OCI-M1 (cell line): ENCODE measurements around the gene ITGA2.

Experiments used
- DNase-seq: peaks from one replicate; lab custom pipeline; 2025; lab: John Stamatoyannopoulos, UW

ITGA2 gene

GRCh38 chr5:53055365-53055764 lies 66.2 kb downstream of the ITGA2 start:
- no peak for DNase-seq

- DNase-seq, result no peak
Measured at GRCh38 chr5:53059281-53059680, 70.1 kb downstream of the ITGA2 start.

- no peak for DNase-seq
Measured at GRCh38 chr5:53063176-53063575, 74.0 kb downstream of the ITGA2 start.

- DNase-seq, result no peak
Measured at GRCh38 chr5:53063791-53064190, 74.6 kb downstream of the ITGA2 start.

- peak; percentile 60 for DNase-seq
Measured at GRCh38 chr5:53066088-53066487, 76.9 kb downstream of the ITGA2 start.

GRCh38 chr5:53067641-53068040 lies 78.5 kb downstream of the ITGA2 start:
- no peak for DNase-seq

- DNase-seq, result no peak
Measured at GRCh38 chr5:53068291-53068836, 79.2 kb downstream of the ITGA2 start.

GRCh38 chr5:53069626-53070025 lies 80.5 kb downstream of the ITGA2 start:
- DNase-seq, result peak; percentile 72

GRCh38 chr5:53071298-53071697 lies 82.1 kb downstream of the ITGA2 start:
- DNase-seq, result no peak

- no peak for DNase-seq
Measured at GRCh38 chr5:53071738-53072137, 82.6 kb downstream of the ITGA2 start.

- no peak for DNase-seq
Measured at GRCh38 chr5:53073348-53073747, 84.2 kb downstream of the ITGA2 start.

GRCh38 chr5:53076014-53076583 lies 86.9 kb downstream of the ITGA2 start:
- DNase-seq, result no peak

GRCh38 chr5:53080271-53080670 lies 91.1 kb downstream of the ITGA2 start:
- no peak for DNase-seq

- no peak for DNase-seq
Measured at GRCh38 chr5:53083927-53084326, 94.8 kb downstream of the ITGA2 start.

GRCh38 chr5:53084546-53085255 lies 95.5 kb downstream of the ITGA2 start:
- DNase-seq, result no peak

- DNase-seq, result no peak
Measured at GRCh38 chr5:53087171-53087570, 98.0 kb downstream of the ITGA2 start.

GRCh38 chr5:53087621-53088121 lies 98.5 kb downstream of the ITGA2 start:
- no peak for DNase-seq

GRCh38 chr5:53089481-53089991 lies 100.4 kb downstream of the ITGA2 start:
- no peak for DNase-seq

GRCh38 chr5:53090229-53090628 lies 101.1 kb downstream of the ITGA2 start:
- no peak for DNase-seq

GRCh38 chr5:53091289-53091688 lies 102.1 kb downstream of the ITGA2 start:
- no peak for DNase-seq

- no peak for DNase-seq
Measured at GRCh38 chr5:53092242-53092641, 103.1 kb downstream of the ITGA2 start.

GRCh38 chr5:53095217-53095616 lies 106.1 kb downstream of the ITGA2 start:
- DNase-seq, result no peak

GRCh38 chr5:53095931-53096525 lies 106.9 kb downstream of the ITGA2 start:
- peak; percentile 82 for DNase-seq
